Neural crest cell (in vitro differentiated cells): ENCODE measurements around the gene ATP6V0E1. TPM values are rescaled to one million over a fixed set of nuclear protein-coding genes. Genes with fewer than 3 reads are reported as not detected.

ENCODE experiments used
- DNase-seq: peaks from one replicate; pipeline ENCODE4 v3.0.0; 2021; ENCODE audit warnings: low read depth, mixed read lengths, low spot score
- H3K27ac Mint-ChIP-seq: one replicate; pipeline ENCODE4 v1.8.0; 2021; ENCODE audit warnings: mild to moderate bottlenecking, mixed read lengths; ENCODE audit not compliant: unreplicated experiment
- H3K27me3 Mint-ChIP-seq: 2 replicates; pipeline ENCODE4 v1.8.0; 2021; ENCODE audit warnings: low read depth, mild to moderate bottlenecking, mixed read lengths
- H3K36me3 Mint-ChIP-seq: 2 replicates; pipeline ENCODE4 v1.8.0; 2021; ENCODE audit warnings: low read depth, mild to moderate bottlenecking, mixed read lengths
- H3K4me1 Mint-ChIP-seq: 2 replicates; pipeline ENCODE4 v1.8.0; 2021; ENCODE audit warnings: mixed read lengths
- H3K4me3 Mint-ChIP-seq: one replicate; pipeline ENCODE4 v1.8.0; 2021; ENCODE audit warnings: mild to moderate bottlenecking, mixed read lengths
- H3K9me3 Mint-ChIP-seq: 2 replicates; pipeline ENCODE4 v1.8.0; 2021; ENCODE audit warnings: mixed read lengths
- long read RNA-seq: library from polyadenylated mRNA; unstranded; transcript quantifications from one replicate; pipeline ENCODE4 v2.0.0, GENCODE V29; 2020
- total RNA-seq: library from RNA; stranded (reverse); gene quantifications from 2 replicates; pipeline ENCODE4 v1.2.1, GENCODE V29; 2021
- TF ChIP-seq, protein P1 (sequence below): fragments of 200-600 bp; sonication (generic); conservative IDR thresholded peaks from 2 replicates; pipeline ENCODE4 v1.5.0; 2021; ENCODE audit warnings: antibody characterized with exemption, mild to moderate bottlenecking

Gene ATP6V0E1
- 71.8 and 76.4 TPM in 2 replicates for total RNA-seq
- long read RNA-seq, transcript ATP6V0E1-203 (4 exons, 1,433 nt): major isoform, 29 of 34 reads
- long read RNA-seq, partial matches to known transcripts: 1 of 34 reads
- long read RNA-seq, other reads (novel, unspliced or antisense): 4 of 34 reads

DNA sequence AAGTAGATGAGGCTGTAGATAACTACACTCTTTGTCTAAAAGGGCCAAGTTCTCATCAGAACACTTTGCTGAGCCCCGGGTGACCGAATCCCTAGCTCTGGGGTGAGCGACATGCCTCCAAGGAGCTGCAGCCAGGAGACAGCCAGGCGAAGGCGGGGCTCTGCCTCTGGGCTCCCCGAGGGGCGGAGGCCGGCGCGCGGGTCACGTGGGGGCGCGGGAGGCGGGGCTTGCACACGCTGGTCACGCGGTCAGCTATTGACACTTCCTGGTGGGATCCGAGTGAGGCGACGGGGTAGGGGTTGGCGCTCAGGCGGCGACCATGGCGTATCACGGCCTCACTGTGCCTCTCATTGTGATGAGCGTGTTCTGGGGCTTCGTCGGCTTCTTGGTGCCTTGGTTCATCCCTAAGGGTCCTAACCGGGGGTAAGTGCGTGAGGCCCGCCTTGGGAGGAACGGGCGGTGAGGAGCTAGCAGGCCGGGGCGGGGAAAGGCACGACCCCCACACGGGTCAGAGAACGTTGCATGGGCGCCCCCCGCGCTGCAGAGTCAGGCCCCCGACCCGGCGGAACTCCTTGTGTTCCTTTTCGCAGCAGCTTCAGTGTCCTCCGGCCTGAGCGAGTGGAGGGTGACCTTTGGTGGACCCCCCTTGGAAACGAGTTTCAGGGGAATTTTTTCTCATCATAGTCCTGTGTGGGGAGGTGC, at the start of gene ATP6V0E1:
TSS of gene ATP6V0E1 (plus strand) at position 230 of the 702 bp plus-strand sequence. CDS start at position 320, 90 bp downstream.
- TF ChIP-seq, protein P1, sequence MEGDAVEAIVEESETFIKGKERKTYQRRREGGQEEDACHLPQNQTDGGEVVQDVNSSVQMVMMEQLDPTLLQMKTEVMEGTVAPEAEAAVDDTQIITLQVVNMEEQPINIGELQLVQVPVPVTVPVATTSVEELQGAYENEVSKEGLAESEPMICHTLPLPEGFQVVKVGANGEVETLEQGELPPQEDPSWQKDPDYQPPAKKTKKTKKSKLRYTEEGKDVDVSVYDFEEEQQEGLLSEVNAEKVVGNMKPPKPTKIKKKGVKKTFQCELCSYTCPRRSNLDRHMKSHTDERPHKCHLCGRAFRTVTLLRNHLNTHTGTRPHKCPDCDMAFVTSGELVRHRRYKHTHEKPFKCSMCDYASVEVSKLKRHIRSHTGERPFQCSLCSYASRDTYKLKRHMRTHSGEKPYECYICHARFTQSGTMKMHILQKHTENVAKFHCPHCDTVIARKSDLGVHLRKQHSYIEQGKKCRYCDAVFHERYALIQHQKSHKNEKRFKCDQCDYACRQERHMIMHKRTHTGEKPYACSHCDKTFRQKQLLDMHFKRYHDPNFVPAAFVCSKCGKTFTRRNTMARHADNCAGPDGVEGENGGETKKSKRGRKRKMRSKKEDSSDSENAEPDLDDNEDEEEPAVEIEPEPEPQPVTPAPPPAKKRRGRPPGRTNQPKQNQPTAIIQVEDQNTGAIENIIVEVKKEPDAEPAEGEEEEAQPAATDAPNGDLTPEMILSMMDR: no peak
- H3K27ac Mint-ChIP-seq: peak within 1 kb of the TSS; percentile 99
- H3K4me3 Mint-ChIP-seq: peak within 1 kb of the TSS; percentile 97
- H3K27me3 Mint-ChIP-seq: peaks cover 3% of the 10 kb centered on the region
- H3K36me3 Mint-ChIP-seq: no peaks in the 10 kb centered on the region
- peak; percentile 97 for DNase-seq
- H3K9me3 Mint-ChIP-seq: no peaks in the 10 kb centered on the region
- peaks cover 23% of the 10 kb centered on the region for H3K4me1 Mint-ChIP-seq

DNA sequence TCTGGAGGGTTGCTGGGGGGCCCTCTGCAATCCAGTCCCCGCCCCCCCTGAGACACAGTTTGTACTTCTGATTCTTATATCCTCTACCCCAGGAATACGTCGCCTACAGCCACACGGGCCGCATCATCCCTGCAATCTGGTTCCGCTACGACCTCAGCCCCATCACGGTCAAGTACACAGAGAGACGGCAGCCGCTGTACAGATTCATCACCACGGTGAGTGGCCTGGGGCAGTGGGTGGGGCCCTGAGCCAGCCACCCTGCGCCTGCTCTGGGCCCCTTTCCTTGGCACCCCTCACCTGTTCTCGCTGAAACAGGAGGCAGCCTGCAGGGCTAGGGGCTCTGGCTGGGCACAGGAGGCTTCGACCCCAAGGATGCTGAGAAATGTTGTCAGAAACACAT, 48.5 kb upstream of the ATP6V0E1 start:
- Mint-ChIP-seq H3K27ac (no peak overlapping the region), H3K9me3 (no peaks in the 10 kb centered on the region), H3K27me3 (no peaks in the 10 kb centered on the region), H3K36me3 (peaks cover 7% of the 10 kb centered on the region), H3K4me1 (peaks cover 13% of the 10 kb centered on the region), H3K4me3 (no peak overlapping the region)
- DNase-seq: no peak
- TF ChIP-seq, protein P1: no peak

DNA sequence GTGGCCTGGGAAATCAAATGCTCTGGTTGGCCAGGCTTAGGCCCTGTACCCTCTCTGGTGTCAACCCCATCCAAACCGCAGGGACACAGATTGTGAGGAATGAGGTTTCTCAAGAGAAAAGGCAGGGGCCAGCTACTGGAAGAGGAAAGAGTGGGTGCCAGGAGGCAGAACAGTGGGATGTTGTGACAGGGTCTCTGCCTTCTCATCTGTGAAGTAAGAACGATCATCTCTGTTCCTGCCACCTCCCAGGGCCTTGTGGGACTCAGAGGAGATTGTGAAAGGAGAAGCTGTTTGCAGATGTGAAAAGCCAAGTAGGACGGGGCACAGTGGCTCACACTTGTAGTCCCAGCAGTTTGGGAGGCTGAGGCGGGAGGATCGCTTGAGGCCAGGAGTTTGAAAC, 47.2 kb upstream of the ATP6V0E1 start:
- Mint-ChIP-seq H3K27me3 (no peaks in the 10 kb centered on the region), H3K9me3 (no peaks in the 10 kb centered on the region), H3K27ac (peak overlapping the region; percentile 43), H3K4me3 (no peak overlapping the region), H3K36me3 (peaks cover 7% of the 10 kb centered on the region), H3K4me1 (peaks cover 13% of the 10 kb centered on the region)
- TF ChIP-seq, protein P1: no peak
- no peak for DNase-seq

DNA sequence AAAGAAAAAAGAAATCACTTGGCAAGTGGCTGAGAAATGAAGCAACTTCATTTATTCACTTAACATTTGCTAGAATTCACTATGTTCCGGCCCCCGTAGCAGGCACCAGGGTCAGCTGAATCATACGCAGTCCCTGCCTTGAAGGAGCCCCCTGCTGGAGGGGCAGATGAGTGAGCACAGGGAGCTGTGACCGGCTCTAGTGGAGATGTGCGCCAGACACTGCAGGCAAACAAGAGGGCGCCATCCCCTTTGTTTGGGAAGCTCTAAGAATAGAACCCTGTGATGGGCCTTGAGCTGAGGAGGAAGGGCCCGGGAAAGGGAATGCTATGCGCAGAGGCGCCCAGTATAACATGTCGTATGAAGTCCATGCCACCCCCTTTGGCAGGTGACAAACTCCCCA, 44.5 kb upstream of the ATP6V0E1 start:
- Mint-ChIP-seq H3K27ac (peak overlapping the region; percentile 27), H3K4me1 (peaks cover 6% of the 10 kb centered on the region), H3K27me3 (no peaks in the 10 kb centered on the region), H3K36me3 (peaks cover 7% of the 10 kb centered on the region), H3K4me3 (no peak overlapping the region), H3K9me3 (no peaks in the 10 kb centered on the region)
- TF ChIP-seq, protein P1: peak; percentile 36
- peak; percentile 12 for DNase-seq

DNA sequence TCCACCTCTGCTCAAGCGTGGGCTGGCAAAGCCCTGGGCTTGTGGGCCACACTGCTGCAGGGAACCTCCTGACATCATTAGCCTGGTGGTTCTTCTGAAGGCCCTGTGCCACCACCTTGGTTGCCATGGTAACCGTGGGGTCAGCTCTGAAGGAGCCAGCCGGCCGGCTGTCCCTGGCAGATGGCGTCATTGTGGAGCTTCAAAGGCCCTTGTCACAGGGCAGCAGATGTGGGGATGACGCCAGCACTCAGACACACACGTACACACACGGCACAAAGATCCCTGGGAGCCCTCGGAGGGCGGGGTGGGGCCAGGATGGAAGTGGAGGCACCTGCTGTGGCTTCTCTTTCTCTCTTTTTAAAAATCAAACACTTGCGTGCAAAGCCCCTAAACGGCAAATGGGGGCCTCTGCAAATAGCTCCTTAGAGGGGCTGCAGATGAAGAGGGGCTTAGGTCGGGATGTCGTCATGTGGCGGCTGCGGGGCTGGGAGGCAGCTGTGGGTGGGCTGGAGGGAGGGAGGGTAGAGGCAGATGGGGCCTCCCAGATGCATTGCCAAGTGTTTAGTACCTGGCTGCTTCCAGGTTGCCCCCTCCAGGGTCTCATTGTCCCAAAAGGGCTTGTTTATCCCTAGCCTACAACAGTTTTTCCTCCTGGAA, 43.8 kb upstream of the ATP6V0E1 start:
- H3K27ac Mint-ChIP-seq: peak overlapping the region; percentile 97
- peak; percentile 39 for DNase-seq
- no peak overlapping the region for H3K4me3 Mint-ChIP-seq
- no peaks in the 10 kb centered on the region for H3K9me3 Mint-ChIP-seq
- H3K27me3 Mint-ChIP-seq: no peaks in the 10 kb centered on the region
- TF ChIP-seq, protein P1: no peak
- H3K36me3 Mint-ChIP-seq: peaks cover 7% of the 10 kb centered on the region
- peaks cover 6% of the 10 kb centered on the region for H3K4me1 Mint-ChIP-seq
